Endothelial cell of umbilical vein (primary cell): ENCODE results near the gene MORC1.

Source experiments
- CTCF ChIP-seq, 2 donors: IDR thresholded peaks; 1 replicate in 1 of 2; 2 replicates in 1 of 2; pipeline ENCODE4 v1.5.1; 2011; ENCODE audit warnings: low read length in 2 of 2, mild to moderate bottlenecking in 2 of 2, moderate library complexity in 2 of 2, control low read depth in 1 of 2, inconsistent platforms in 1 of 2, low read depth in 1 of 2; ENCODE audit not compliant: insufficient read depth in 1 of 2; ENCODE audit errors: extremely low read depth in 1 of 2
- POLR2A ChIP-seq: IDR thresholded peaks from 2 replicates; pipeline ENCODE4 v1.6.1; 2012; ENCODE audit warnings: low read depth, mild to moderate bottlenecking, control low read depth, low read length

GRCh38 chr3:109073116-109073515 lies 44.8 kb downstream of the MORC1 start:
- TF ChIP-seq POLR2A (no peak), CTCF (IDR thresholded peaks at IDR 0.05; ENCODE audit: extremely low read depth in 1 of 2, insufficient read depth in 1 of 2, low read depth in 1 of 2, low read length in 2 of 2) (no peak)
